Measurements from ENCODE around the gene PCDHB8.
"Not testable (repeated sequence)": the region's sequence is repeated elsewhere in the genome, so short reads cannot be mapped to it uniquely, and the experiment has no call there.

PCDHB8 gene

DNA sequence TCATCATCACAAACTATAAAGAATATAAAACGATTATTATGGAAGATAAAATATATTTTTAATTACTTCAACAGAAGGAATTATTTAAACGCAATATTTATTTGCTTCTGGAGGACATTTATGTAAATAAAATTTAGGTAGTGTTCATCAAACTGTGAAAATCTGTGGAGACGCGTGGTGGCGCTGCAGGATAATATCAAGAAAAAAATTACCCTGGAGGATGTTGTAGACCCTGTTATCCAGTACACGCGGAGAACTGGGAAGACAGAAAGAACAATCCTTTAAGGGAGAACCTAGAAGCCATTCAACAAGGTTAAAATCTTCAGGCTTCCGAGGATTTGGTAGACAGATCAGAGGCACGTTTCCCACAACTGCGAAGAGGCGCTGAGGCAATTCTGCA lies 30.9 kb downstream of the PCDHB8 start, which contains the start of gene PCDHB12:
Gene PCDHB12, plus strand, starts transcription at position 242 of the 400 bp plus-strand sequence. CDS start 189 bp downstream, outside the sequence.
- H3K27ac ChIP-seq = no peak within 1 kb of the TSS
- no peak within 1 kb of the TSS for H2AFZ ChIP-seq (ENCODE audit: low read depth)
- no peak within 1 kb of the TSS for H3K4me3 ChIP-seq (IDR thresholded peaks at IDR 0.05; ENCODE audit: insufficient read depth, low read depth, low read length)
- H4K20me1 ChIP-seq (ENCODE audit: insufficient read depth) = no peaks in the 10 kb centered on the region
- no peak for TF ChIP-seq CTCF (conservative IDR thresholded peaks at IDR 0.05; ENCODE audit: low read depth, low read length)
- H3K79me2 ChIP-seq (ENCODE audit: insufficient read depth, low read depth) = no peaks in the 10 kb centered on the region
- H3K9ac ChIP-seq = no peak within 1 kb of the TSS
- H3K4me2 ChIP-seq = no peak within 1 kb of the TSS
- no peaks in the 10 kb centered on the region for H3K36me3 ChIP-seq (ENCODE audit: insufficient read depth)
- no peaks in the 10 kb centered on the region for H3K4me1 ChIP-seq (ENCODE audit: low read depth, poor library complexity, severe bottlenecking)
- no peaks in the 10 kb centered on the region for H3K27me3 ChIP-seq (ENCODE audit: insufficient read depth, low read depth)

DNA sequence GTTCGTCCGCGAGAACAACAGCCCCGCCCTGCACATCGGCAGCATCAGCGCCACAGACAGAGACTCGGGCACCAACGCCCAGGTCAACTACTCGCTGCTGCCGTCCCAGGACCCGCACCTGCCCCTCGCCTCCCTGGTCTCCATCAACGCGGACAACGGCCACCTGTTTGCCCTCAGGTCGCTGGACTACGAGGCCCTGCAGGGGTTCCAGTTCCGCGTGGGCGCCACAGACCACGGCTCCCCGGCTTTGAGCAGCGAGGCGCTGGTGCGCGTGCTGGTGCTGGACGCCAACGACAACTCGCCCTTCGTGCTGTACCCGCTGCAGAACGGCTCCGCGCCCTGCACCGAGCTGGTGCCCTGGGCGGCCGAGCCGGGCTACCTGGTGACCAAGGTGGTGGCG lies 32.7 kb downstream of the PCDHB8 start:
- H3K4me3 ChIP-seq (IDR thresholded peaks at IDR 0.05; ENCODE audit: insufficient read depth, low read depth, low read length); H3K4me2 ChIP-seq; H3K9ac ChIP-seq; H3K27me3 ChIP-seq (ENCODE audit: insufficient read depth, low read depth); H3K27ac ChIP-seq; H3K79me2 ChIP-seq (ENCODE audit: insufficient read depth, low read depth); H4K20me1 ChIP-seq (ENCODE audit: insufficient read depth); H3K36me3 ChIP-seq (ENCODE audit: insufficient read depth); H2AFZ ChIP-seq (ENCODE audit: low read depth); H3K4me1 ChIP-seq (ENCODE audit: low read depth, poor library complexity, severe bottlenecking): not testable (repeated sequence)

GRCh38 chr5:141210849-141211248 lies 33.3 kb downstream of the PCDHB8 start:
- H3K27me3 ChIP-seq (ENCODE audit: insufficient read depth, low read depth); H3K4me2 ChIP-seq; H3K36me3 ChIP-seq (ENCODE audit: insufficient read depth); H3K27ac ChIP-seq; H2AFZ ChIP-seq (ENCODE audit: low read depth); H3K79me2 ChIP-seq (ENCODE audit: insufficient read depth, low read depth); H3K4me1 ChIP-seq (ENCODE audit: low read depth, poor library complexity, severe bottlenecking); H3K9ac ChIP-seq; H3K4me3 ChIP-seq (IDR thresholded peaks at IDR 0.05; ENCODE audit: insufficient read depth, low read depth, low read length); H4K20me1 ChIP-seq (ENCODE audit: insufficient read depth): not testable (repeated sequence)

DNA sequence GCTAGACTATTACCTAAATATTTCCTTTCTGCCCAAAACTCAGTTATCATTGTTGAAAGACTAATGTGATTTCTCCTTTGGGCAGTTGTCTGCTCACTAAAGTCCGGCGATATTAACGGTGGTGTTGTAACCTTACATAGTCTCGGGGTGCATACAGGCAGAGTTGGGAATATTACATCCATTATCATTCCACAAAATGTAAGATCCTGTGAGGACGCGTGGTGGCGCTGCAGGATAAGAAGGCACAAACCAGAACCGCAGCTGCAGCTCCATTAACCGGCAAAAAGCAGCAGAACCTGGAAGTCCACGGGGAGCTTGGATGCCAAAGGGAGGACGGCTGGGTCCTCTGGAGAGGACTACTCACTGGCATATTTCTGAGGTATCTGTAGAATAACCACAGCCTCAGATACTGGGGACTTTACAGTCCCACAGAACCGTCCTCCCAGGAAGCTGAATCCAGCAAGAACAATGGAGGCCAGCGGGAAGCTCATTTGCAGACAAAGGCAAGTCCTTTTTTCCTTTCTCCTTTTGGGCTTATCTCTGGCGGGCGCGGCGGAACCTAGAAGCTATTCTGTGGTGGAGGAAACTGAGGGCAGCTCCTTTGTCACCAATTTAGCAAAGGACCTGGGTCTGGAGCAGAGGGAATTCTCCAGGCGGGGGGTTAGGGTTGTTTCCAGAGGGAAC lies 36.2 kb downstream of the PCDHB8 start, which contains the start of gene PCDHB13:
Gene PCDHB13, plus strand, starts transcription at position 264 of the 684 bp plus-strand sequence. Its CDS starts 205 bp downstream, at position 469.
- H3K4me3 ChIP-seq (IDR thresholded peaks at IDR 0.05; ENCODE audit: insufficient read depth, low read depth, low read length); H3K4me1 ChIP-seq (ENCODE audit: low read depth, poor library complexity, severe bottlenecking); H3K4me2 ChIP-seq; H4K20me1 ChIP-seq (ENCODE audit: insufficient read depth); H3K9ac ChIP-seq; H3K27me3 ChIP-seq (ENCODE audit: insufficient read depth, low read depth); H3K27ac ChIP-seq; H3K36me3 ChIP-seq (ENCODE audit: insufficient read depth); H2AFZ ChIP-seq (ENCODE audit: low read depth); H3K79me2 ChIP-seq (ENCODE audit: insufficient read depth, low read depth): not testable (repeated sequence)

- not testable (repeated sequence) for H3K4me3 ChIP-seq (IDR thresholded peaks at IDR 0.05; ENCODE audit: insufficient read depth, low read depth, low read length); H3K4me2 ChIP-seq; H4K20me1 ChIP-seq (ENCODE audit: insufficient read depth); H3K27me3 ChIP-seq (ENCODE audit: insufficient read depth, low read depth); H2AFZ ChIP-seq (ENCODE audit: low read depth); H3K4me1 ChIP-seq (ENCODE audit: low read depth, poor library complexity, severe bottlenecking); H3K36me3 ChIP-seq (ENCODE audit: insufficient read depth); H3K9ac ChIP-seq; H3K27ac ChIP-seq; H3K79me2 ChIP-seq (ENCODE audit: insufficient read depth, low read depth)
Observed at GRCh38 chr5:141214583-141214982, 37.0 kb downstream of the PCDHB8 start.

GRCh38 chr5:141215504-141215903 lies 37.9 kb downstream of the PCDHB8 start:
- not testable (repeated sequence) for H3K36me3 ChIP-seq (ENCODE audit: insufficient read depth); H3K4me2 ChIP-seq; H3K4me1 ChIP-seq (ENCODE audit: low read depth, poor library complexity, severe bottlenecking); H3K27me3 ChIP-seq (ENCODE audit: insufficient read depth, low read depth); H4K20me1 ChIP-seq (ENCODE audit: insufficient read depth); H3K4me3 ChIP-seq (IDR thresholded peaks at IDR 0.05; ENCODE audit: insufficient read depth, low read depth, low read length); H3K9ac ChIP-seq; H3K27ac ChIP-seq; H3K79me2 ChIP-seq (ENCODE audit: insufficient read depth, low read depth); H2AFZ ChIP-seq (ENCODE audit: low read depth)

GRCh38 chr5:141216035-141216434 lies 38.4 kb downstream of the PCDHB8 start:
- H3K4me1 ChIP-seq (ENCODE audit: low read depth, poor library complexity, severe bottlenecking); H3K36me3 ChIP-seq (ENCODE audit: insufficient read depth); H3K4me2 ChIP-seq; H3K4me3 ChIP-seq (IDR thresholded peaks at IDR 0.05; ENCODE audit: insufficient read depth, low read depth, low read length); H3K27me3 ChIP-seq (ENCODE audit: insufficient read depth, low read depth); H3K9ac ChIP-seq; H3K79me2 ChIP-seq (ENCODE audit: insufficient read depth, low read depth); H2AFZ ChIP-seq (ENCODE audit: low read depth); H4K20me1 ChIP-seq (ENCODE audit: insufficient read depth); H3K27ac ChIP-seq: not testable (repeated sequence)
